RWPE2 (cell line): Measurements from ENCODE around the gene POGLUT3.

Experiments
- ATAC-seq: fragments of 200-7000 bp; cut with Tn5 transposase; 3 replicates; pipeline ENCODE4 v1.9.1; 2021; ENCODE audit warnings: low read depth
- DNase-seq: peaks from one replicate; pipeline ENCODE4 v3.0.0-alpha.2; 2020; ENCODE audit warnings: low spot score
- H3K27ac ChIP-seq: fragments of 450-650 bp; 2 replicates; pipeline ENCODE4 v1.5.1; 2017; ENCODE audit warnings: mild to moderate bottlenecking; ENCODE audit not compliant: poor library complexity, severe bottlenecking
- H3K27me3 ChIP-seq: fragments of 250-450 bp; sonication (Bioruptor Pico); 2 replicates; pipeline ENCODE4 v1.5.1; 2021; ENCODE audit warnings: mild to moderate bottlenecking, moderate library complexity; ENCODE audit not compliant: insufficient read depth, poor library complexity, severe bottlenecking
- H3K36me3 ChIP-seq: fragments of 250-450 bp; sonication (Bioruptor Pico); 2 replicates; pipeline ENCODE4 v1.5.1; 2020; ENCODE audit warnings: low read depth, mild to moderate bottlenecking, moderate library complexity
- H3K4me1 ChIP-seq: fragments of 250-450 bp; sonication (Bioruptor Pico); 2 replicates; pipeline ENCODE4 v1.5.1; 2021; ENCODE audit warnings: mild to moderate bottlenecking, moderate library complexity; ENCODE audit not compliant: insufficient read depth, poor library complexity, severe bottlenecking
- H3K4me3 ChIP-seq: fragments of 250-450 bp; sonication (Bioruptor Pico); 2 replicates; pipeline ENCODE4 v1.5.1; 2021; ENCODE audit warnings: mild to moderate bottlenecking, moderate library complexity; ENCODE audit not compliant: severe bottlenecking
- H3K9me3 ChIP-seq: fragments of 250-450 bp; sonication (Bioruptor Pico); 2 replicates; pipeline ENCODE4 v1.5.1; 2021; ENCODE audit warnings: mild to moderate bottlenecking, moderate library complexity; ENCODE audit not compliant: severe bottlenecking
- CTCF ChIP-seq: fragments of 450-650 bp; IDR thresholded peaks from one replicate; pipeline ENCODE4 v1.5.1; 2017; ENCODE audit warnings: mild to moderate bottlenecking, moderate library complexity; ENCODE audit not compliant: poor library complexity, severe bottlenecking

POGLUT3 gene

GRCh38 chr11:108518581-108518980, 20.4 kb upstream of the POGLUT3 start:
- ATAC-seq (no peak), DNase-seq (no peak)
- H3K27me3 ChIP-seq, result no peaks in the 10 kb centered on the region
- H3K36me3 ChIP-seq, result no peaks in the 10 kb centered on the region
- no peaks in the 10 kb centered on the region for H3K9me3 ChIP-seq
- no peaks in the 10 kb centered on the region for H3K4me1 ChIP-seq
- no peak overlapping the region for H3K4me3 ChIP-seq
- no peak overlapping the region for H3K27ac ChIP-seq
- no peak for TF ChIP-seq CTCF

GRCh38 chr11:108516125-108516524, 17.9 kb upstream of the POGLUT3 start:
- Histone ChIP-seq H3K9me3 (no peaks in the 10 kb centered on the region), H3K36me3 (no peaks in the 10 kb centered on the region), H3K27me3 (no peaks in the 10 kb centered on the region), H3K4me3 (no peak overlapping the region), H3K4me1 (no peaks in the 10 kb centered on the region), H3K27ac (no peak overlapping the region)
- TF ChIP-seq CTCF, result no peak
- DNase-seq (no peak), ATAC-seq (no peak)

- no peak overlapping the region for H3K27ac ChIP-seq
- no peak for ATAC-seq
- no peaks in the 10 kb centered on the region for H3K27me3 ChIP-seq
- no peaks in the 10 kb centered on the region for H3K4me1 ChIP-seq
- TF ChIP-seq CTCF, result no peak
- H3K9me3 ChIP-seq, result no peaks in the 10 kb centered on the region
- H3K4me3 ChIP-seq, result no peak overlapping the region
- no peak for DNase-seq
- no peaks in the 10 kb centered on the region for H3K36me3 ChIP-seq
These were observed 14.5 kb upstream of the POGLUT3 start for GRCh38 chr11:108512708-108513107.

GRCh38 chr11:108511851-108512474, 13.8 kb upstream of the POGLUT3 start:
- Histone ChIP-seq H3K36me3 (no peaks in the 10 kb centered on the region), H3K27ac (no peak overlapping the region), H3K9me3 (no peaks in the 10 kb centered on the region), H3K27me3 (no peaks in the 10 kb centered on the region), H3K4me3 (no peak overlapping the region), H3K4me1 (no peaks in the 10 kb centered on the region)
- no peak for DNase-seq
- peak; percentile 57; the same call in 2 of the 3 replicates for ATAC-seq
- no peak for TF ChIP-seq CTCF
